Loucy (cell line): Measurements from ENCODE around the gene CENPP.
"Not testable (repeated sequence)": the region's sequence is repeated elsewhere in the genome, so short reads cannot be mapped to it uniquely, and the experiment has no call there.

Experiments used
- H2AFZ ChIP-seq: fragments of 200-600 bp; sonication (generic); 2 replicates; pipeline ENCODE4 v1.6.0; 2016; ENCODE audit warnings: antibody characterized with exemption, mild to moderate bottlenecking, low read length, moderate library complexity
- H3F3A ChIP-seq: fragments of 200-600 bp; 2 replicates; pipeline ENCODE4 v1.6.0; 2016; ENCODE audit warnings: antibody characterized with exemption, low read depth, mild to moderate bottlenecking
- H3K27me3 ChIP-seq: fragments of 200-600 bp; sonication (generic); 2 replicates; pipeline ENCODE4 v1.6.1; 2014; ENCODE audit warnings: low read length, mild to moderate bottlenecking; ENCODE audit not compliant: insufficient read depth, poor library complexity, severe bottlenecking
- H3K36me3 ChIP-seq: fragments of 200-600 bp; sonication (generic); 2 replicates; pipeline ENCODE4 v1.6.1; 2016; ENCODE audit warnings: low read length; ENCODE audit not compliant: insufficient read depth
- H3K4me1 ChIP-seq: fragments of 200-600 bp; sonication (generic); 2 replicates; pipeline ENCODE4 v1.5.1; 2014; ENCODE audit warnings: low read length, mild to moderate bottlenecking; ENCODE audit not compliant: insufficient read depth, poor library complexity, severe bottlenecking
- H3K4me2 ChIP-seq: fragments of 200-600 bp; sonication (generic); 2 replicates; pipeline ENCODE4 v1.6.0; 2014; ENCODE audit warnings: antibody characterized with exemption, low read length, low read depth, mild to moderate bottlenecking; ENCODE audit not compliant: poor library complexity, severe bottlenecking
- H3K4me3 ChIP-seq: fragments of 200-600 bp; sonication (generic); 2 replicates; pipeline ENCODE4 v1.5.1; 2014; ENCODE audit warnings: low read length, mild to moderate bottlenecking, mixed read lengths; ENCODE audit not compliant: poor library complexity, severe bottlenecking
- H3K79me2 ChIP-seq: fragments of 200-600 bp; sonication (generic); 2 replicates; pipeline ENCODE4 v1.6.1; 2014; ENCODE audit warnings: low read length; ENCODE audit not compliant: insufficient read depth
- H3K9ac ChIP-seq: fragments of 200-600 bp; sonication (generic); 2 replicates; pipeline ENCODE4 v1.6.0; 2014; ENCODE audit warnings: mild to moderate bottlenecking, low read depth, low read length, moderate library complexity; ENCODE audit not compliant: poor library complexity, severe bottlenecking
- H3K9me2 ChIP-seq: fragments of 200-600 bp; sonication (generic); replicated peaks from 2 replicates; pipeline ENCODE4 v1.6.1; 2016; ENCODE audit warnings: low read depth, low read length, mixed read lengths
- H3K9me3 ChIP-seq: fragments of 200-600 bp; sonication (generic); 2 replicates; pipeline ENCODE4 v1.6.1; 2014; ENCODE audit warnings: mild to moderate bottlenecking, antibody characterized with exemption, low read length, low read depth; ENCODE audit not compliant: insufficient read depth
- H4K20me1 ChIP-seq: fragments of 200-600 bp; sonication (generic); 2 replicates; pipeline ENCODE4 v1.6.0; 2014; ENCODE audit warnings: antibody characterized with exemption, low read length, mild to moderate bottlenecking; ENCODE audit not compliant: insufficient read depth, poor library complexity, severe bottlenecking
- CTCF ChIP-seq: fragments of 200-600 bp; sonication (generic); conservative IDR thresholded peaks from 2 replicates; pipeline ENCODE4 v1.5.1; 2014; ENCODE audit warnings: mild to moderate bottlenecking, antibody characterized with exemption, low read length
- EZH2phosphoT487 ChIP-seq: fragments of 200-600 bp; IDR thresholded peaks from 2 replicates; pipeline ENCODE4 v1.6.1; 2018; ENCODE audit warnings: antibody characterized with exemption, mild to moderate bottlenecking, moderate library complexity, borderline replicate concordance

Gene CENPP

GRCh38 chr9:92592537-92592936, 266.8 kb downstream of the CENPP start:
- TF ChIP-seq EZH2phosphoT487 (no peak), CTCF (no peak)
- Histone ChIP-seq H2AFZ (no peak overlapping the region), H3F3A (no peaks in the 10 kb centered on the region), H3K4me1 (peaks cover 14% of the 10 kb centered on the region), H3K79me2 (no peaks in the 10 kb centered on the region), H3K9ac (no peak overlapping the region), H3K9me2 (no peaks in the 10 kb centered on the region), H3K9me3 (no peaks in the 10 kb centered on the region), H4K20me1 (no peaks in the 10 kb centered on the region), H3K4me3 (no peak overlapping the region), H3K36me3 (no peaks in the 10 kb centered on the region), H3K27me3 (no peaks in the 10 kb centered on the region), H3K4me2 (no peak overlapping the region)

GRCh38 chr9:92592946-92593861, 267.5 kb downstream of the CENPP start:
- TF ChIP-seq CTCF (no peak), EZH2phosphoT487 (no peak)
- no peaks in the 10 kb centered on the region for H3K9me3 ChIP-seq
- H3K36me3 ChIP-seq = no peaks in the 10 kb centered on the region
- H3K9me2 ChIP-seq = no peaks in the 10 kb centered on the region
- no peak overlapping the region for H2AFZ ChIP-seq
- peaks cover 14% of the 10 kb centered on the region for H3K4me1 ChIP-seq
- no peaks in the 10 kb centered on the region for H3F3A ChIP-seq
- H4K20me1 ChIP-seq = no peaks in the 10 kb centered on the region
- no peaks in the 10 kb centered on the region for H3K79me2 ChIP-seq
- H3K9ac ChIP-seq = no peak overlapping the region
- no peaks in the 10 kb centered on the region for H3K27me3 ChIP-seq
- no peak overlapping the region for H3K4me3 ChIP-seq
- H3K4me2 ChIP-seq = no peak overlapping the region

- H3K4me1 ChIP-seq = peaks cover 11% of the 10 kb centered on the region
- H3K9ac ChIP-seq, H3K36me3 ChIP-seq, H3K79me2 ChIP-seq, H3K9me3 ChIP-seq, H3K4me3 ChIP-seq, H2AFZ ChIP-seq, H3F3A ChIP-seq, H3K27me3 ChIP-seq, H4K20me1 ChIP-seq, H3K4me2 ChIP-seq, H3K9me2 ChIP-seq: not testable (repeated sequence)
Measured at GRCh38 chr9:92595075-92595474, 269.3 kb downstream of the CENPP start.

- TF ChIP-seq EZH2phosphoT487 (no peak), CTCF (no peak)
- Histone ChIP-seq H3K4me3 (no peak overlapping the region), H3F3A (no peaks in the 10 kb centered on the region), H3K36me3 (no peaks in the 10 kb centered on the region), H3K27me3 (no peaks in the 10 kb centered on the region), H3K9me2 (no peaks in the 10 kb centered on the region), H3K4me2 (no peak overlapping the region), H3K9ac (no peak overlapping the region), H3K9me3 (no peaks in the 10 kb centered on the region), H3K79me2 (no peaks in the 10 kb centered on the region), H4K20me1 (no peaks in the 10 kb centered on the region), H3K4me1 (peaks cover 8% of the 10 kb centered on the region), H2AFZ (no peak overlapping the region)
Measured at GRCh38 chr9:92595930-92596329, 270.2 kb downstream of the CENPP start.
